ENCODE results near the gene CNIH1.
"Not testable (repeated sequence)": the region's sequence is repeated elsewhere in the genome, so short reads cannot be mapped to it uniquely, and the experiment has no call there.

The CNIH1 gene

DNA sequence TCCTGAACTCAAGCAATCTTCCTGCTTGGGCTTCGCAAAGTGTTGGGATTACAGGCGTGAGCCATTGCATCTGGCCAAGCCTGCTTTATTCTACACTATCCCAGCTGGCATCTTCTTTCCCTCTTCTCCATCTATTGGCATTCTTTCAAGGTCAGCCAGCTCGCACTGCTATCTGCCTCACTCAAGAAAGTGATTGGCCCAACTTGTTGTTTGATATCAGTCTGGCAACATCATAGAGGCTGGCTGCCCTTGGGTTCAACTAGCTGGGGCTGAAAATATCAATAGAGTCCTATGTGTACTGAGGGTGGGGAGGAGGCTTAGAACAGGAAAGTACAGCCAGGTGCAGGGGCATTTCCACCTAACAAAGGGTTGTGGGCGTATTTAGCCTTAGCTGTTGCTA, 30.5 kb upstream of the CNIH1 start:
- TF ChIP-seq CTCF (IDR thresholded peaks at IDR 0.05; ENCODE audit: control extremely low read depth, extremely low read depth, low read depth, missing control alignments), result no peak
- ChIA-PET POLR2A (interaction anchor here (1.1 kb wide), 1 partner anchor 17 kb away, joined by 3 read pairs; no protein-coding TSS in a partner anchor), CTCF (no interaction called here)

GRCh38 chr14:54470701-54471100, 29.5 kb upstream of the CNIH1 start:
- DNase-seq (ENCODE audit: extremely low spot score), result no peak
- POLR2A ChIA-PET, result no interaction called here
- CTCF ChIA-PET, result no interaction called here
- TF ChIP-seq CTCF (IDR thresholded peaks at IDR 0.05; ENCODE audit: control extremely low read depth, extremely low read depth, low read depth, missing control alignments), result no peak

More for the DNA sequence above, 30.5 kb upstream of the CNIH1 start:
- DNase-seq (ENCODE audit: extremely low spot score), result no peak

DNA sequence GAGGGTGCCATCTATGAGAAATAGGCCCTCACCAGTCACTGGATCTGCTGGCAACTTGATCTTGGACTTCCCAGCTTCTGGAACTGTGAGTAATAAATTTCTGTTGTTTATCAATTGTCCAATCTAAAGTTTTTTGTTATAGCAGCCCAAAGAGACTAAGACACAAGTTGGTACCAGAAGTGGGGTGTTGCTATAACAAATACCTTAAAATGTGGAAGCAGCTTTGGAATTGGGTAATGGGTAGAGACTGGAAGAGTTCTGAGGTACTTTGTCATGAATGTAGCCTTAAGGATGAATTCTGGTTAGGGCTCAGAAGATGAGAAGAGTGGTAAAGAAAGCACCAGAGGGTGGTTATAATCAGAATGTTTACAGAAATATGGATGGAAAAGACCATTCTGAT, 26.1 kb upstream of the CNIH1 start:
- no peak for TF ChIP-seq CTCF (IDR thresholded peaks at IDR 0.05; ENCODE audit: control extremely low read depth, extremely low read depth, low read depth, missing control alignments)
- no peak for DNase-seq (ENCODE audit: extremely low spot score)
- POLR2A ChIA-PET, result no interaction called here
- CTCF ChIA-PET, result interaction anchor here (0.7 to 2.0 kb wide), 3 partner anchors 10 to 17 kb away, joined by 3 to 7 read pairs (median 4); no protein-coding TSS in a partner anchor

DNA sequence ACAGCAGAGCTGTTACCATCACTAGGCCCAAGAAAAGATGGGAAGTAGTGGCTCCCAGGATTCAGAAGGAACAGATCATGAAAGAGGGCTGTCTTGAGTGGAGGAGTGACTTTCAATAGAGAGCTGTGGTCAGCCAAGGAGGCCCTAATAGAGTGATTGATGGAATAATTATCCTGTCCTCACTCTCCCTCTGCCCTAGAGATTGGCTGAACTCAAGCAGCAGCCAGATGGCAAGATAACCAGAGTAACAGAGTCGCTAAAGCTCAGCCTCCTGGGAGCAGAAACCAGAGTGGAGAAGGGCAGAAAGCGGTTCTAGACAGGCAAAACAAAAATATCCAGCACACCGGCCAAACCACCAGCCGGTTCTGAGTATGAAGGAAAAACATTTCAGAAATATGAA, 24.5 kb upstream of the CNIH1 start:
- DNase-seq (ENCODE audit: extremely low spot score), result no peak
- no peak for TF ChIP-seq CTCF (IDR thresholded peaks at IDR 0.05; ENCODE audit: control extremely low read depth, extremely low read depth, low read depth, missing control alignments)
- ChIA-PET POLR2A (no interaction called here), CTCF (interaction anchor here (1.0 to 2.1 kb wide), 5 partner anchors 8 to 118 kb away, joined by 3 to 5 read pairs (median 4); no protein-coding TSS in a partner anchor)

- ChIA-PET POLR2A (no interaction called here), CTCF (interaction anchor here (1.2 to 1.9 kb wide), 3 partner anchors 12 to 66 kb away, joined by 3 to 9 read pairs (median 4); no protein-coding TSS in a partner anchor)
Observed at GRCh38 chr14:54462048-54462447, 20.9 kb upstream of the CNIH1 start.

GRCh38 chr14:54459106-54459505, 17.9 kb upstream of the CNIH1 start:
- POLR2A ChIA-PET, result interaction anchor here (1.6 kb wide), 1 partner anchor 50 kb away, joined by 3 read pairs; no protein-coding TSS in a partner anchor
- no peak for TF ChIP-seq CTCF (IDR thresholded peaks at IDR 0.05; ENCODE audit: control extremely low read depth, extremely low read depth, low read depth, missing control alignments)
- DNase-seq (ENCODE audit: extremely low spot score), result no peak
- CTCF ChIA-PET, result interaction anchor here (2.0 kb wide), 1 partner anchor 9 kb away, joined by 5 read pairs; no protein-coding TSS in a partner anchor

More at GRCh38 chr14:54462048-54462447, 20.9 kb upstream of the CNIH1 start:
- TF ChIP-seq CTCF (IDR thresholded peaks at IDR 0.05; ENCODE audit: control extremely low read depth, extremely low read depth, low read depth, missing control alignments), result no peak
- DNase-seq (ENCODE audit: extremely low spot score), result no peak

GRCh38 chr14:54458536-54458935, 17.4 kb upstream of the CNIH1 start:
- DNase-seq (ENCODE audit: extremely low spot score), result not testable (repeated sequence)
- CTCF ChIA-PET, result interaction anchor here (2.0 kb wide), 1 partner anchor 8 kb away, joined by 5 read pairs; no protein-coding TSS in a partner anchor
- POLR2A ChIA-PET, result interaction anchor here (1.6 kb wide), 1 partner anchor 51 kb away, joined by 3 read pairs; no protein-coding TSS in a partner anchor

Data from GM10248 (cell line).